GM12892 (cell line): Measurements from ENCODE around the gene USP2.
"Not testable (repeated sequence)": the region's sequence is repeated elsewhere in the genome, so short reads cannot be mapped to it uniquely, and the experiment has no call there.

Experiments
- DNase-seq: peaks from one replicate; pipeline ENCODE4 v3.0.0; 2011; ENCODE audit not compliant: insufficient read length
- FAIRE-seq: peaks from 2 replicates; lab custom pipeline; 2011; peaks lifted over from hg19 to GRCh38; lab: Jason Lieb, UNC
- POLR2A ChIP-seq: IDR thresholded peaks from 2 replicates; pipeline ENCODE4 v1.6.1; 2011; ENCODE audit warnings: low read depth, low read length, control low read depth
- POLR2AphosphoS5 ChIP-seq: IDR thresholded peaks from 2 replicates; pipeline ENCODE4 v1.6.1; 2011; ENCODE audit warnings: low read depth, low read length, control low read depth
- TAF1 ChIP-seq: IDR thresholded peaks from 2 replicates; pipeline ENCODE4 v1.6.1; 2011; ENCODE audit warnings: low read depth, mild to moderate bottlenecking, control low read depth, low read length, borderline replicate concordance

The USP2 gene

GRCh38 chr11:119406005-119406404, 24.5 kb upstream of the USP2 start:
- no peak for TF ChIP-seq TAF1
- TF ChIP-seq POLR2AphosphoS5: no peak
- no peak for TF ChIP-seq POLR2A
- DNase-seq (no peak), FAIRE-seq (no peak)

DNA sequence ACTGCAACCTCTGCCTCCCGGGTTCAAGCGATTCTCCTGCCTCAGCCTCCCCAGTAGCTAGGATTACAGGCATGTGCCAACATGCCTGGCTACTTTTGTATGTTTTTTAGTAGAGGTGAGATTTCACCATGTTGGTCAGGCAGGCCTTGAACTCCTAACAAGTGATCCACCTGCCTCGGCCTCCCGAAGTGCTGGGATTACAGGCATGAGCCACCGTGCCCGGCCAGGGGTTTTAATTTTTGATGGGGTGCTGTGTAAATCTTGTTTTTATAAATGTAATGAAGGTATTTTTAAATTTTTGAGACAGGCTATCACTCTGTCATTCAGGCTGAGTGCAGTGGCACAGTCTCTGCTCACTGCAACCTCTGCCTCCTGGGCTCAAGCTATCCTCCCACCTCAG, 24.0 kb upstream of the USP2 start:
- not testable (repeated sequence) for DNase-seq, FAIRE-seq

GRCh38 chr11:119404872-119405271, 23.4 kb upstream of the USP2 start:
- no peak for DNase-seq
- no peak for FAIRE-seq
- no peak for TF ChIP-seq POLR2A
- TF ChIP-seq POLR2AphosphoS5: no peak
- TF ChIP-seq TAF1: no peak

DNA sequence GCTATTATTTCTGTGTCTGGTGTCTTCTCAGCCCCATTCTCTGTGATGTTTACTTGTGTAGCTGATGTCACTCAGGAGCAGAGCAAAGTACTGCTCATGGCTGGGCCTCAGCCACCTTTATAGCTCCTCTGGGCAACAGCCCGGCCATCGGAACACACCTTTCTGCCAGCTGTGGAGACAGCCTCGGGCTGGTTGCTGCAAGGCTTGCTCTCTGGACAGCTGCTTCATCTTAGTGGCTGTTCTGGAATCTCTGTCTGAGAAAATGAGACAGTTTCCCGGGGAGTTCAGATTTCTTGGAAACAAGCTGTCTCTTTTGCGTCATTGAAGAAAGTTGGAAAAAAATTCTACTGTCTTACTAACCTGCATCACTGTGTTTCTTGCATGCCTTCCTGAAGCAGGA, 21.5 kb upstream of the USP2 start:
- no peak for DNase-seq
- no peak for FAIRE-seq
- TF ChIP-seq POLR2AphosphoS5: no peak

DNA sequence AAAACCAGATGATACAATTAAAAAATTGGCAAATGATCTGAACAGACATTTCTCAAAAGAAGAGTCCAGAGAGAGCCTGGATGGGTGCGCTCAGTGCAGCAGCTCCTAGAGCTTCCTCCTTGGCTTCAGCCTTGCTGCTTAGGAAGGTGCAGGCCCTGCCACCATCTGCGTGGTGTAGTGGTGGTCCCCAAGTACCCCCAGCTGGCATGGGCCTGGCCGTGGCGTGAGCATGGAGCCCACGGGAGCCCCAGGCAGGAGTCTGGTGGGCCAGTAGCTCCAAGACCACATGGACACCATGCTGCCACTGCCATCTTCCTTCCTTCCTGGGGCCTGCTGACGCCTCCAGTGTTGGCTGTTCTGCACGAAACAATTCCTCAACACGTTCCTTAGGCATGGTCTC, 21.0 kb upstream of the USP2 start:
- no peak for TF ChIP-seq TAF1
- TF ChIP-seq POLR2AphosphoS5: no peak
- no peak for TF ChIP-seq POLR2A
- DNase-seq (no peak), FAIRE-seq (no peak)

- FAIRE-seq: no peak
- TF ChIP-seq POLR2AphosphoS5: no peak
- TF ChIP-seq TAF1: no peak
- TF ChIP-seq POLR2A: no peak
- no peak for DNase-seq
These were observed 19.4 kb upstream of the USP2 start for GRCh38 chr11:119400860-119401259.

DNA sequence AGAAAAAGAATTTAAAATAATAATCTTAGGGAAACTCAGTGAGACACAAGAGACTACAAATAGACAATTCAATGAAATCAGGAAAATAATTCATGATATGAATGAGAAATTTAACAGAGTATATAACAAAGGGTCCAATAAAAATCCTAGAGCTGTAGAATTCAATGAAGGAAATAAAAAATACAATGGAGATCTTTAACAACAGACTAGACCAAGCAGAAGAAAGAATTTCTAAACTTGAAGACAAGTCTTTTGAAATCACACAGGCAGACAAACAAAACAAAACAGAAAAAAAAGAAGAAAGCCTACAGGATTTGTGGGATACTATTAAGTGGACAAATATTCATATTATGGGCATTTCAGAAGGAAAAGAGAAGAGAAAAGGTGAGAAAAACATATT, 16.2 kb upstream of the USP2 start:
- no peak for TF ChIP-seq POLR2A
- no peak for TF ChIP-seq TAF1
- TF ChIP-seq POLR2AphosphoS5: no peak
- DNase-seq: no peak
- FAIRE-seq: no peak

DNA sequence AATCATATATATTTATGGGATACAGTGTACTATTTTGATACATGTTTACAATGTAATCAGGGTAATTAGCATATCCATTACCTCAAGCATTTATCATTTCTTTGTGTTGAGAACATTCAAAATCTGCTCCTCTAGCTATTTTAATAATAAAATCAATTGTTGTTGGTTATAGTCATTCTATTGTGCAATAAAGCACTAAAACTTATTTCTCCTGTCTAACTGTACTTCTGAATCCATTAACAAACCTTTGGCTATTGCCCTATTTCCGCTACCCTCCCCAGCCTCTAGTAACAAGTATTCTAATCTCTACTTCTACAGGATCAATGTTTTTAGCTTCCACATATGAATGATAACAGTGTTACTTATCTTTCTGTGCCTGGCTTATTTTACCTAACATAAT, 15.3 kb upstream of the USP2 start:
- TF ChIP-seq POLR2AphosphoS5: no peak
- no peak for TF ChIP-seq TAF1
- no peak for TF ChIP-seq POLR2A
- DNase-seq (no peak), FAIRE-seq (no peak)

- TF ChIP-seq POLR2AphosphoS5: no peak
- no peak for TF ChIP-seq POLR2A
- DNase-seq (no peak), FAIRE-seq (peak; percentile 33)
These were observed 9.8 kb upstream of the USP2 start for GRCh38 chr11:119391275-119391674.

- no peak for DNase-seq
- TF ChIP-seq POLR2A: no peak
- TF ChIP-seq TAF1: no peak
- no peak for TF ChIP-seq POLR2AphosphoS5
- peak; percentile 82 for FAIRE-seq
These were observed 8.2 kb upstream of the USP2 start for GRCh38 chr11:119389611-119390254.

GRCh38 chr11:119388103-119388502, 6.6 kb upstream of the USP2 start:
- TF ChIP-seq POLR2A: no peak
- TF ChIP-seq POLR2AphosphoS5: no peak
- no peak for TF ChIP-seq TAF1
- DNase-seq (no peak), FAIRE-seq (no peak)

DNA sequence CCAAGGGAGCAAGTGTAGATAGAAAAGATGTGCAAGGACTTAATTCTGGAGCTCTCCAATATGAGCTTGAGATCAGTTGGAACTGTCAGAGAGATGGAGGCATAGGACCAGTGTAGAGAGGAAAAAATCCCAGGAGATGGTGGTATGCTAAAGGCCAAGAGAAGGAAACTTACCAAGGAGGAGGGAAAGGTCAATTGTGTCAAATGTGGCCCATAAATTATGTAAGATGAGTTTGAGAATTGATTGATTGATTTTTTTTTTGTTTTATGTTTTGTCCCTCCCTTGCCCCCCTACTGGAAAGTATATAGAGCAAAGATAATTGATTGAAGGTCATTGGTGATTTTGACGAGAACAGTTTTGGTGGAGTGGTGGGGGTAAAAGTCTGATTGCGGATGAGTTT, 2.8 kb upstream of the USP2 start:
- DNase-seq (no peak), FAIRE-seq (no peak)
- no peak for TF ChIP-seq POLR2AphosphoS5
- no peak for TF ChIP-seq TAF1
- TF ChIP-seq POLR2A: no peak

GRCh38 chr11:119382513-119382912, 1.0 kb upstream of the USP2 start:
- not testable (repeated sequence) for DNase-seq, FAIRE-seq

- FAIRE-seq (peak; percentile 38), DNase-seq (no peak)
- no peak for TF ChIP-seq POLR2A
- TF ChIP-seq POLR2AphosphoS5: no peak
- TF ChIP-seq TAF1: no peak
These were observed 611 bp upstream of the USP2 start for GRCh38 chr11:119382101-119382500.
